ENCODE results near the gene SCARF2.

GRCh38 chr22:20427104-20427944 lies 10.3 kb downstream of the SCARF2 start:
- TF ChIP-seq CTCF (IDR thresholded peaks at IDR 0.05) (no peak), POLR2A (IDR thresholded peaks at IDR 0.05) (no peak)

All from testis (tissue), 2 donors.